ENCODE measurements around the gene SCARB1.
A peak's percentile ranks its signal among the peaks of the same experiment; 100 is the strongest.
"Not testable (repeated sequence)": the region's sequence is repeated elsewhere in the genome, so short reads cannot be mapped to it uniquely, and the experiment has no call there.

The SCARB1 gene

GRCh38 chr12:124863416-124864325 lies at the start of gene SCARB1:
TSS of gene SCARB1 (minus strand) at chr12:124863864. CDS start at chr12:124863720, 144 bp downstream.
- peak; percentile 91 for DNase-seq

- not testable (repeated sequence) for DNase-seq
Observed at GRCh38 chr12:124912529-124913287, 49.0 kb upstream of the SCARB1 start.

GRCh38 chr12:124911521-124911920 lies 47.9 kb upstream of the SCARB1 start:
- not testable (repeated sequence) for DNase-seq

- DNase-seq = no peak
Observed at GRCh38 chr12:124910561-124911478, 47.2 kb upstream of the SCARB1 start.

- no peak for DNase-seq
Observed at GRCh38 chr12:124909831-124910560, 46.3 kb upstream of the SCARB1 start.

GRCh38 chr12:124906606-124907261 lies 43.1 kb upstream of the SCARB1 start:
- peak; percentile 87 for DNase-seq

- DNase-seq = no peak
Observed at GRCh38 chr12:124904306-124905098, 40.8 kb upstream of the SCARB1 start.

GRCh38 chr12:124902916-124903315 lies 39.3 kb upstream of the SCARB1 start:
- DNase-seq = no peak

- DNase-seq = no peak
Observed at GRCh38 chr12:124901003-124901402, 37.3 kb upstream of the SCARB1 start.

- DNase-seq = not testable (repeated sequence)
Observed at GRCh38 chr12:124900345-124900795, 36.7 kb upstream of the SCARB1 start.

- DNase-seq = no peak
Observed at GRCh38 chr12:124898923-124899294, 35.2 kb upstream of the SCARB1 start.

GRCh38 chr12:124898200-124898922 lies 34.7 kb upstream of the SCARB1 start:
- peak; percentile 79 for DNase-seq

GRCh38 chr12:124896461-124896860 lies 32.8 kb upstream of the SCARB1 start:
- DNase-seq = no peak

- no peak for DNase-seq
Observed at GRCh38 chr12:124893792-124894516, 30.3 kb upstream of the SCARB1 start.

GRCh38 chr12:124888260-124888659 lies 24.6 kb upstream of the SCARB1 start:
- no peak for DNase-seq

- not testable (repeated sequence) for DNase-seq
Observed at GRCh38 chr12:124887766-124888165, 24.1 kb upstream of the SCARB1 start.

- DNase-seq = no peak
Observed at GRCh38 chr12:124884587-124885438, 21.1 kb upstream of the SCARB1 start.

All from activated CD8-positive, alpha-beta memory T cell treated with anti-CD3 and anti-CD28 coated beads, Interleukin-2, amount 50 U/mL, for 48 hours (primary cell).